Neural cell (in vitro differentiated cells): ENCODE data around the gene NRG2. TPM values are rescaled to one million over a fixed set of nuclear protein-coding genes. Genes with fewer than 3 reads are reported as not detected.

Experiments used
- H2AFZ ChIP-seq: fragments of 200-600, 300-800 bp; sonication (generic), shearing (Covaris generic); 2 replicates; pipeline ENCODE4 v1.6.0; 2014; ENCODE audit warnings: low read depth, mild to moderate bottlenecking, antibody characterized with exemption, low read length, moderate library complexity
- H3F3A ChIP-seq: fragments of 200-600 bp; shearing (Covaris generic); 2 replicates; pipeline ENCODE4 v1.6.1; 2016; ENCODE audit warnings: mild to moderate bottlenecking, moderate library complexity, mixed read lengths, antibody characterized with exemption, low read length; ENCODE audit not compliant: insufficient read depth, poor library complexity, severe bottlenecking
- H3K27ac ChIP-seq: fragments of 200-600, 300-800 bp; sonication (generic), shearing (Covaris generic); 2 replicates; pipeline ENCODE4 v1.5.1; 2014; ENCODE audit warnings: mild to moderate bottlenecking, low read length, moderate library complexity
- H3K27me3 ChIP-seq: fragments of 300-800, 200-600 bp; sonication (generic), shearing (Covaris generic); 2 replicates; pipeline ENCODE4 v1.6.0; 2014; ENCODE audit warnings: mild to moderate bottlenecking, low read depth, low read length, moderate library complexity; ENCODE audit not compliant: insufficient read depth
- H3K36me3 ChIP-seq: fragments of 300-800, 200-600 bp; sonication (generic), shearing (Covaris generic); 2 replicates; pipeline ENCODE4 v1.5.1; 2014; ENCODE audit warnings: mild to moderate bottlenecking, antibody characterized with exemption, low read length, moderate library complexity; ENCODE audit not compliant: insufficient read depth
- H3K4me2 ChIP-seq: fragments of 300-800, 200-600 bp; sonication (generic), shearing (Covaris generic); 2 replicates; pipeline ENCODE4 v1.6.0; 2014; ENCODE audit warnings: mild to moderate bottlenecking, low read length
- H3K4me3 ChIP-seq: fragments of 300-800, 200-600 bp; sonication (generic), shearing (Covaris generic); 2 replicates; pipeline ENCODE4 v1.5.1; 2014; ENCODE audit warnings: mild to moderate bottlenecking, low read length, moderate library complexity
- H3K79me2 ChIP-seq: fragments of 200-600 bp; shearing (Covaris generic); replicated peaks from 2 replicates; pipeline ENCODE4 v1.6.0; 2014; ENCODE audit warnings: mild to moderate bottlenecking, low read length, moderate library complexity; ENCODE audit not compliant: insufficient read depth
- H3K9ac ChIP-seq: fragments of 300-800, 200-600 bp; sonication (generic), shearing (Covaris generic); 2 replicates; pipeline ENCODE4 v1.6.1; 2016; ENCODE audit warnings: mild to moderate bottlenecking, low read length, mixed read lengths
- H3K9me2 ChIP-seq: fragments of 200-600 bp; shearing (Covaris generic); 2 replicates; pipeline ENCODE4 v1.6.1; 2016; ENCODE audit warnings: mild to moderate bottlenecking, low read length, mixed read lengths; ENCODE audit not compliant: insufficient read depth
- H3K9me3 ChIP-seq: fragments of 200-600, 300-800 bp; sonication (generic), shearing (Covaris generic); 2 replicates; pipeline ENCODE4 v1.6.1; 2016; ENCODE audit warnings: mild to moderate bottlenecking, mixed run types, low read length, moderate library complexity, mixed read lengths
- H4K20me1 ChIP-seq: fragments of 200-600 bp; shearing (Covaris generic); 2 replicates; pipeline ENCODE4 v1.6.1; 2016; ENCODE audit warnings: mild to moderate bottlenecking, mixed run types; ENCODE audit not compliant: insufficient read depth
- EP300 ChIP-seq: fragments of 450-650 bp; conservative IDR thresholded peaks from 2 replicates; pipeline ENCODE4 v1.6.1; 2014; ENCODE audit warnings: antibody characterized with exemption, mild to moderate bottlenecking, moderate library complexity; ENCODE audit not compliant: poor library complexity, severe bottlenecking
- EZH2 ChIP-seq: fragments of 200-600, 300-800 bp; shearing (Covaris generic), sonication (generic); IDR thresholded peaks from 2 replicates; pipeline ENCODE4 v1.6.1; 2014; ENCODE audit warnings: antibody characterized with exemption, low read length, borderline replicate concordance, mild to moderate bottlenecking; ENCODE audit not compliant: insufficient read depth, poor library complexity, severe bottlenecking
- MXI1 ChIP-seq: fragments of 450-650 bp; conservative IDR thresholded peaks from 2 replicates; pipeline ENCODE4 v1.6.1; 2014; ENCODE audit warnings: antibody characterized with exemption, mild to moderate bottlenecking; ENCODE audit not compliant: poor library complexity, severe bottlenecking
- POLR2AphosphoS5 ChIP-seq: IDR thresholded peaks from 2 replicates; pipeline ENCODE4 v1.6.1; 2012
- RAD21 ChIP-seq: fragments of 450-650 bp; conservative IDR thresholded peaks from 2 replicates; pipeline ENCODE4 v1.6.1; 2014; ENCODE audit warnings: antibody characterized with exemption, mild to moderate bottlenecking, moderate library complexity
- SMC3 ChIP-seq: fragments of 450-650 bp; conservative IDR thresholded peaks from 2 replicates; pipeline ENCODE4 v1.6.1; 2014; ENCODE audit warnings: antibody characterized with exemption, mild to moderate bottlenecking, moderate library complexity; ENCODE audit not compliant: poor library complexity
- TAF1 ChIP-seq: IDR thresholded peaks from 2 replicates; pipeline ENCODE4 v1.6.1; 2012; ENCODE audit warnings: low read depth
- polyA plus RNA-seq: library from polyadenylated mRNA; depleted of rRNA; stranded (reverse); fragments of >200 nt; gene quantifications from 2 replicates; pipeline ENCODE4 v1.2.3, GENCODE V29; 2014
- TF ChIP-seq, protein P1 (sequence below): fragments of 450-650 bp; IDR thresholded peaks from 2 replicates; pipeline ENCODE4 v1.5.1; 2014; ENCODE audit warnings: antibody characterized with exemption, mild to moderate bottlenecking, moderate library complexity; ENCODE audit not compliant: poor library complexity, severe bottlenecking
- TF ChIP-seq, protein P2 (sequence below): IDR thresholded peaks from 2 replicates; pipeline ENCODE4 v1.6.1; 2012; ENCODE audit warnings: borderline replicate concordance

NRG2 gene
- polyA plus RNA-seq, 1 donor from 2014 or later: 5.4 TPM

DNA sequence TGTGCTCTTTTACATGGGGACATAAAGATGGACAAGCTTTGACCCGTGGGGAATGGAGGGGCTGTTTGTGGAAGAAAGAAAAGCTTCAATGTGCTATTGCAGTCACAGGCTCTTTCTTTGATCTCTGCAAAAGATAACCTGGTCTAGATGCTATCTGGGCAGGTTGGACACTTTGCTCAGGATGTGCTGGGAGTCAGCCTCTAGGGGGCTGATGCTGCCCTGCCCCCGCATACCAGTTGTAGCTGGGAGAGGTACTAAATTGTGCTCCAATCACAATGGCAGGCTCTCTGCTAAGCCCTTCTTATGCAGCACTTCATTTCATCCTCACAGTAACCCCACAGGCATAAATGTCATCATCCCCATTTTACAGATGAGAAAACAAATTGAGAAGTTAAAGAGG is 180.3 kb downstream of the NRG2 start:
- Histone ChIP-seq H3K36me3 (no peaks in the 10 kb centered on the region), H3K9me3 (no peaks in the 10 kb centered on the region), H3K27ac (no peak overlapping the region), H3K27me3 (no peaks in the 10 kb centered on the region), H3K79me2 (no peaks in the 10 kb centered on the region), H3F3A (no peaks in the 10 kb centered on the region), H3K9me2 (no peaks in the 10 kb centered on the region), H2AFZ (no peak overlapping the region), H4K20me1 (no peaks in the 10 kb centered on the region), H3K4me2 (no peak overlapping the region), H3K9ac (no peak overlapping the region), H3K4me3 (no peak overlapping the region)
- TF ChIP-seq, protein P1, sequence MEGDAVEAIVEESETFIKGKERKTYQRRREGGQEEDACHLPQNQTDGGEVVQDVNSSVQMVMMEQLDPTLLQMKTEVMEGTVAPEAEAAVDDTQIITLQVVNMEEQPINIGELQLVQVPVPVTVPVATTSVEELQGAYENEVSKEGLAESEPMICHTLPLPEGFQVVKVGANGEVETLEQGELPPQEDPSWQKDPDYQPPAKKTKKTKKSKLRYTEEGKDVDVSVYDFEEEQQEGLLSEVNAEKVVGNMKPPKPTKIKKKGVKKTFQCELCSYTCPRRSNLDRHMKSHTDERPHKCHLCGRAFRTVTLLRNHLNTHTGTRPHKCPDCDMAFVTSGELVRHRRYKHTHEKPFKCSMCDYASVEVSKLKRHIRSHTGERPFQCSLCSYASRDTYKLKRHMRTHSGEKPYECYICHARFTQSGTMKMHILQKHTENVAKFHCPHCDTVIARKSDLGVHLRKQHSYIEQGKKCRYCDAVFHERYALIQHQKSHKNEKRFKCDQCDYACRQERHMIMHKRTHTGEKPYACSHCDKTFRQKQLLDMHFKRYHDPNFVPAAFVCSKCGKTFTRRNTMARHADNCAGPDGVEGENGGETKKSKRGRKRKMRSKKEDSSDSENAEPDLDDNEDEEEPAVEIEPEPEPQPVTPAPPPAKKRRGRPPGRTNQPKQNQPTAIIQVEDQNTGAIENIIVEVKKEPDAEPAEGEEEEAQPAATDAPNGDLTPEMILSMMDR: no peak
- TF ChIP-seq EP300 (no peak), EZH2 (no peak), TAF1 (no peak), POLR2AphosphoS5 (no peak), MXI1 (no peak), SMC3 (no peak), RAD21 (no peak)
- TF ChIP-seq, protein P2, sequence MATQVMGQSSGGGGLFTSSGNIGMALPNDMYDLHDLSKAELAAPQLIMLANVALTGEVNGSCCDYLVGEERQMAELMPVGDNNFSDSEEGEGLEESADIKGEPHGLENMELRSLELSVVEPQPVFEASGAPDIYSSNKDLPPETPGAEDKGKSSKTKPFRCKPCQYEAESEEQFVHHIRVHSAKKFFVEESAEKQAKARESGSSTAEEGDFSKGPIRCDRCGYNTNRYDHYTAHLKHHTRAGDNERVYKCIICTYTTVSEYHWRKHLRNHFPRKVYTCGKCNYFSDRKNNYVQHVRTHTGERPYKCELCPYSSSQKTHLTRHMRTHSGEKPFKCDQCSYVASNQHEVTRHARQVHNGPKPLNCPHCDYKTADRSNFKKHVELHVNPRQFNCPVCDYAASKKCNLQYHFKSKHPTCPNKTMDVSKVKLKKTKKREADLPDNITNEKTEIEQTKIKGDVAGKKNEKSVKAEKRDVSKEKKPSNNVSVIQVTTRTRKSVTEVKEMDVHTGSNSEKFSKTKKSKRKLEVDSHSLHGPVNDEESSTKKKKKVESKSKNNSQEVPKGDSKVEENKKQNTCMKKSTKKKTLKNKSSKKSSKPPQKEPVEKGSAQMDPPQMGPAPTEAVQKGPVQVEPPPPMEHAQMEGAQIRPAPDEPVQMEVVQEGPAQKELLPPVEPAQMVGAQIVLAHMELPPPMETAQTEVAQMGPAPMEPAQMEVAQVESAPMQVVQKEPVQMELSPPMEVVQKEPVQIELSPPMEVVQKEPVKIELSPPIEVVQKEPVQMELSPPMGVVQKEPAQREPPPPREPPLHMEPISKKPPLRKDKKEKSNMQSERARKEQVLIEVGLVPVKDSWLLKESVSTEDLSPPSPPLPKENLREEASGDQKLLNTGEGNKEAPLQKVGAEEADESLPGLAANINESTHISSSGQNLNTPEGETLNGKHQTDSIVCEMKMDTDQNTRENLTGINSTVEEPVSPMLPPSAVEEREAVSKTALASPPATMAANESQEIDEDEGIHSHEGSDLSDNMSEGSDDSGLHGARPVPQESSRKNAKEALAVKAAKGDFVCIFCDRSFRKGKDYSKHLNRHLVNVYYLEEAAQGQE: no peak

DNA sequence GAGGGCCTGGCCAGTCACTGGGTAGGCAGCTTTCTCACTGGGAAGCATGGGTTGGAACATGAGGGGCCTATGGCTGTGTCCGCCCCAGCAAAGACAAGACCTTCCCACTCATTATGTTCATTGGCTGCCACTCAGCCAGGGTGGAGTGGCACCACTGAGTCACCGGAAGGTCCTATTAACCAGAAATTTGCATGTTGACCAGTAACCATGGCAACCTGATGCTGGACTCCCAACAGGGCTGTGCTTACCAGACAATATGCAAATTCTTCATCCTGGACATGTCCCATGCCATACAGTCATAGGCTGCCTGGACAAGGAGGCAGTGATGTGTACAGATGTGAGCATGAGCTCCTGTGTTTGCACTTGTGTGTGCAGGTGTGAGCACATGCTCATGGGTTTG is 180.8 kb downstream of the NRG2 start:
- TF ChIP-seq RAD21 (no peak), MXI1 (no peak), EZH2 (no peak), TAF1 (no peak), EP300 (no peak), POLR2AphosphoS5 (no peak), SMC3 (no peak)
- TF ChIP-seq, protein P1: no peak
- TF ChIP-seq, protein P2: no peak
- Histone ChIP-seq H4K20me1 (no peaks in the 10 kb centered on the region), H3K9ac (no peak overlapping the region), H3K27me3 (no peaks in the 10 kb centered on the region), H3K9me2 (no peaks in the 10 kb centered on the region), H3K4me2 (no peak overlapping the region), H3K4me3 (no peak overlapping the region), H3K79me2 (no peaks in the 10 kb centered on the region), H3K36me3 (no peaks in the 10 kb centered on the region), H3F3A (no peaks in the 10 kb centered on the region), H3K27ac (no peak overlapping the region), H3K9me3 (no peaks in the 10 kb centered on the region), H2AFZ (no peak overlapping the region)
